Measurements from ENCODE around the gene RRP1.

The RRP1 gene

DNA sequence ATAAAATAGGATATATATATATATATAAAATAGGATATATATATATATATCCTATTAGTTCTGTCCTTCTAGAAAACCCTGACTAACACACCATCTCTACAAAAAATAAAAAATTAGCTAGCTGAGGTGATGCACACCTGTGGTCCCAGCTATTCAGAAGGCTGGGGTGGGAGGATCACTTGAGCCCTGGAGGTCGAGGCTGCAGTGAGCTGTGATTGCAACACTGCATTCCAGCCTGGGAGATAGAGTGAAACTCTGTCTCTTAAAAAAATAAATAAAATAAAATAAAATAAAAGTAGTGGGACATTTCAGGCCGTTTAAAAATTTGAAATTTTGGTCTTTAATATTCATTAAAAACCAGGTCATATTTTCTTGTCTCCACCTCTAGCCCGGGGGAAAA lies 4.2 kb upstream of the RRP1 start:
- no peak for DNase-seq (ENCODE audit: low read depth)
- TF ChIP-seq, protein P1, sequence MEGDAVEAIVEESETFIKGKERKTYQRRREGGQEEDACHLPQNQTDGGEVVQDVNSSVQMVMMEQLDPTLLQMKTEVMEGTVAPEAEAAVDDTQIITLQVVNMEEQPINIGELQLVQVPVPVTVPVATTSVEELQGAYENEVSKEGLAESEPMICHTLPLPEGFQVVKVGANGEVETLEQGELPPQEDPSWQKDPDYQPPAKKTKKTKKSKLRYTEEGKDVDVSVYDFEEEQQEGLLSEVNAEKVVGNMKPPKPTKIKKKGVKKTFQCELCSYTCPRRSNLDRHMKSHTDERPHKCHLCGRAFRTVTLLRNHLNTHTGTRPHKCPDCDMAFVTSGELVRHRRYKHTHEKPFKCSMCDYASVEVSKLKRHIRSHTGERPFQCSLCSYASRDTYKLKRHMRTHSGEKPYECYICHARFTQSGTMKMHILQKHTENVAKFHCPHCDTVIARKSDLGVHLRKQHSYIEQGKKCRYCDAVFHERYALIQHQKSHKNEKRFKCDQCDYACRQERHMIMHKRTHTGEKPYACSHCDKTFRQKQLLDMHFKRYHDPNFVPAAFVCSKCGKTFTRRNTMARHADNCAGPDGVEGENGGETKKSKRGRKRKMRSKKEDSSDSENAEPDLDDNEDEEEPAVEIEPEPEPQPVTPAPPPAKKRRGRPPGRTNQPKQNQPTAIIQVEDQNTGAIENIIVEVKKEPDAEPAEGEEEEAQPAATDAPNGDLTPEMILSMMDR (IDR thresholded peaks at IDR 0.05; ENCODE audit: control insufficient read depth, extremely low read depth, insufficient read depth), result no peak
- no peak overlapping the region for H3K4me3 ChIP-seq (ENCODE audit: low read depth, low read length)

DNA sequence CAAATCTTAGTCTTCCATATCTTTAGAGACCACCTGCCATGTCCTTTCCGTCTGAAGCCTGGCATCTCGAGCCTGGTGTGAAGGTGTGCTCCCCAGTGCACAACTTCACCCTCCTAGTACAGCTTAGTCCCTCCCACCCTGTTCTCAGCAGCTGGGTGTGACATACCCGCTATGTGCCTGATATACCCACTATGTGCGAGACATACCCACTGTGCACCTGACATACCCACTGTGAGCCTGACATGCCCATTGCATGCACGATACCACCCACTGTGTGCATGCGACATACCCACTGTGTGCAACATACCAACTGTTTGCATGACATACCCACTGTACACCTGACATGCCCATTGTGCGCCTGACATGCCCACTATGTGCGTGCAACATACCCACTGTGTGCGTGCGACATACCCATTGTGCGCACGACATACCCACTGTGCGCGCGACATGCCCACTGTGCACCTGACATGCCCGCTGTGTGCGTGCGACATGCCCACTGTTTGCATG lies 3.0 kb upstream of the RRP1 start:
- H3K4me3 ChIP-seq (ENCODE audit: low read depth, low read length), result no peak overlapping the region
- DNase-seq (ENCODE audit: low read depth), result no peak
- TF ChIP-seq, protein P1 (IDR thresholded peaks at IDR 0.05; ENCODE audit: control insufficient read depth, extremely low read depth, insufficient read depth), result no peak

DNA sequence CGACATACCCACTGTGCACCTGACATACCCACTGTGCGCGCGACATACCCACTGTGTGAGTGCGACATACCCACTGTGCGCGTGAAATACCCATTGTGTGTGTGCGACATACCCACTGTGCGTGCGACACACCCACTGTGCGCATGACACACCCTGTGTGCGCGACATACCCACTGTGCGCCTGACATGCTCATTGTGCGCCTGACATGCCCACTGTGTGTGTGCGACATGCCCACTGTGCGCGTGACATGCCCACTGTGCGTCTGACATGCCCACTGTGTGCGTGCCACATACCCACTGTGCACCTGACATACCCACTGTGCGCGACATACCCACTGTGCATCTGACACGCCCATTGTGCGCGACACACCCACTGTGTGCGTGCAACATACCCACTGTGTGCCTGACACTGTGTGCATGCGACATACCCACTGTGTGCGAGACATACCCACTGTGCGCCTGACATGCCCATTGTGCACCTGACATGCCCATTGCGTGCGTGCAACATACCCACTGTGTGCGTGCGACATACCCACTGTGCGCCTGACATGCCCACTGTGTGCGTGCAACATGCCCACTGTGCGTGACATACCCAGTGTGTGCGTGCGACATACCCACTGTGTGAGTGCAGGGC lies 2.5 kb upstream of the RRP1 start:
- TF ChIP-seq, protein P1 (IDR thresholded peaks at IDR 0.05; ENCODE audit: control insufficient read depth, extremely low read depth, insufficient read depth), result no peak
- no peak overlapping the region for H3K4me3 ChIP-seq (ENCODE audit: low read depth, low read length)
- no peak for DNase-seq (ENCODE audit: low read depth)

DNA sequence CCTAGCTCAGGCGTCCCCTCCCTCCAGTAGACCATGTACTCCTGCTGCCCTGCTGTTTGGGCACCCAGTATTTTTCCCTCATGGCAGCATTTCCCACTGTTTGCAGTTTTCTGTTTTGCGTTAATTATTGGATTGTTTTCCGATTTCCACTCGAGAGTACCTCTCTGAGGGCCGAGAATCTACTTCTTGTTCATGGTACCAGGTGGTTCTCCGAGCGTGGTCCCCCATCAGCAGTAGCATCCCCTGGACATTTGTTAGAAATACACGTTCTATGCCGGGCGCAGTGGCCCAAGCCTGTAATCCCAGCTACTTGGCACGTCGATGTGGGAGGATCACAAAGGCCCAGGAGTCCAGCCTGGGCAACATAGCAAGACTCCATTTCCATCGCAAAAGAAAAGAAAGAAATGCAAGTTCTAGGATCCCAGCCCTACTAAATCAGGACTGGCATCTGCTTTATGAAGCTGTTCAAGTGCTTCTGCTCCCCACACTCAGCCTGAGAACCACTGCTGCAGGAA lies 690 bp downstream of the RRP1 start:
- TF ChIP-seq, protein P1 (IDR thresholded peaks at IDR 0.05; ENCODE audit: control insufficient read depth, extremely low read depth, insufficient read depth), result no peak
- no peak for DNase-seq (ENCODE audit: low read depth)
- H3K4me3 ChIP-seq (ENCODE audit: low read depth, low read length), result peak overlapping the region; percentile 94

DNA sequence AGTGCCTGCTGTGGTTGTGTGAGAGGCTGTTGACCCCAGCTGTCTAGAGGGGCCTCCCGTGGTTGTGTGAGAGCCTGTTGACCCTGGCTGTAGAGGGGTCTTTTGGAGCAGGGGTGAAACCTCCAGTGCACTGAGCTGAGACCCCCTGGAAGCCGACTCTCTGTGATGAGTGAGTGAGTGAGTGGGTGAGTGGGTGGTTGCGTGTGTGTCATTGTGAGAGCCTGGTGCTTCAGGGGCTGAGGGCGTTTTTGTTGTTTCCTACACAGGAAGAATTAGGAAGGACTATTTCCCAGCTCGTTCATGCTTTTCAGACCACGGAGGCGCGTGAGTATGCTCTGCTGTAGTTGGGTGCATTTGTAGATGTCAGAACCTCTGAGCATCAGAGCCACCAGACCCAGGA lies 3.0 kb downstream of the RRP1 start:
- H3K4me3 ChIP-seq (ENCODE audit: low read depth, low read length), result no peak overlapping the region
- TF ChIP-seq, protein P1 (IDR thresholded peaks at IDR 0.05; ENCODE audit: control insufficient read depth, extremely low read depth, insufficient read depth), result no peak
- DNase-seq (ENCODE audit: low read depth), result no peak

DNA sequence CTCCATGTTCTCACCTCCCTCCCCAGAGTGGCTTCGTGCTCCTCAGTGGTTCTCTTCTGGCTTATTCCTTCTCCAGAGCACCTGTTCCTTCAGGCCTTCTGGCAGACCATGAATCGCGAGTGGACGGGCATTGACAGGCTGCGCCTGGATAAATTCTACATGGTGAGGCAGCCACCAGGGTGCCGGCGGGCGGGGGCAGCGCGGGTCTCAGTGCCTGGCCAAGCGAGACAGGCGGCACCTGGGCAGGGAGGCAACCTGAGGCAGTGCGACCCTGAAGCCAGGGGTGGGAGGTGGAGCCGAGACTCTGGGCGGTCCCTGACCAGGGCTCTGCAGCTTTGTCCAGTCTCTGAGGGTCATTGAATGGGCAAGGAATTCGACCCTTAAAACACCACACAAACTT lies 3.9 kb downstream of the RRP1 start:
- TF ChIP-seq, protein P1 (IDR thresholded peaks at IDR 0.05; ENCODE audit: control insufficient read depth, extremely low read depth, insufficient read depth), result no peak
- no peak for DNase-seq (ENCODE audit: low read depth)
- no peak overlapping the region for H3K4me3 ChIP-seq (ENCODE audit: low read depth, low read length)

DNA sequence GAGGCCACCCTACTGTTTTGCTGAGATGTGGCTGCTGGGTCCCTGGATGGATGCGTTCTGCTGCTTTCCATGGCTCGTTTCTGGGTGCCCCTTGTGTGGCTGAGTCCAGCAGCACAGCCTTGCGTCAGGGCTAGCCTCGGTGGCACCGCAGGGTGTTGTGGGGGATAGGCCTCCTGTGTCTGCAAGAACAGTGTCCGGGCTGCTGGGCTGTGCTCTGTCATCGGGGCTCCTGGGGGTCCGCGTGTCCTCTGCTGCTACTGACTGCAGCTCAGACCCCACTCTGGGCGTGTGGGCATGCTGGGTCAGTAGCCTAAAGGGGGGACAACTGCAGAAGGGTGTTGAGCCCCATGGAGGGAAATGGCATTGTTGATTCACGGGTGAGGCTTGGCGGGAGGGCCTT lies 4.9 kb downstream of the RRP1 start:
- TF ChIP-seq, protein P1 (IDR thresholded peaks at IDR 0.05; ENCODE audit: control insufficient read depth, extremely low read depth, insufficient read depth), result no peak
- DNase-seq (ENCODE audit: low read depth), result no peak

More for the DNA sequence above, 4.9 kb downstream of the RRP1 start:
- H3K4me3 ChIP-seq (ENCODE audit: low read depth, low read length), result no peak overlapping the region

Data from LNCaP clone FGC (cell line).